ENCODE measurements around the gene NANP.
A peak's percentile ranks its signal among the peaks of the same experiment; 100 is the strongest.
"Not testable (repeated sequence)": the region's sequence is repeated elsewhere in the genome, so short reads cannot be mapped to it uniquely, and the experiment has no call there.

The NANP gene, protein sequence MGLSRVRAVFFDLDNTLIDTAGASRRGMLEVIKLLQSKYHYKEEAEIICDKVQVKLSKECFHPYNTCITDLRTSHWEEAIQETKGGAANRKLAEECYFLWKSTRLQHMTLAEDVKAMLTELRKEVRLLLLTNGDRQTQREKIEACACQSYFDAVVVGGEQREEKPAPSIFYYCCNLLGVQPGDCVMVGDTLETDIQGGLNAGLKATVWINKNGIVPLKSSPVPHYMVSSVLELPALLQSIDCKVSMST

DNA sequence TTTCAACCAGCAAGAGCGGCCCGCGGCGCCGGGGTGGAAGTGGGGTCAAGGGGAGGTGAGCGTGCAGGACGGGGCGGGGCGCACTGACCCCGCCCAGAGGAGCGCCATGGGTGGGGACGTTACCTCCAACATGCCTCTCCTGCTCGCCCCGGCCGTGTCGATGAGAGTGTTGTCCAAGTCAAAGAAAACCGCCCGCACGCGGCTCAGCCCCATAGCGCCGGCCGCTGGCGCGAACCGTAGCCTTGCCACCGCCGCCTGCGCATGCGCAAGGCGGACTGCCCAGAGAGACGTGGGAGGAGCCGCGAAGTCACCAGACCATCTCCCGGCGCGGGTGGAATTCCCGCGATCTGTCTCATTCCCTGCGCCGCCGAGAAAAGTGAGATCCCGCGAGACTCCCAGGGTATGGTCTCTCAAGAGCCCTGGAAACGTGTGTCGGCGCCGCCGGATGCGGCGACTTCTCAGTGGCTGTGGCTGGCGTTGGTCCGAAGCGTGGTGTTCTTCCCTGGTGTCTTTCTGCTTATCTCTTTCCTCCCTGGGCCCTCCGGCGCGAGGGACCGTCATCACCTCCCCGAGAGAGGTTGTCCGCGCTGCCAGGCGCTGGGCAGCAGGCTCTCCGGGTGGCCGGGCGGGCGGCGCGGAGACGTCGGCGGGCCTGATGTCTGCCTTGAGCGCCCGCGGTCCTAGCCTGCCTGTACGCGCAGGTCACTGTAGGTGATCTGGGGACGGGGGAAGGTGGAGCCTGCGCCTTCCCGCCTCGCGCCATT lies at the start of gene NANP:
Gene NANP, minus strand, starts transcription at position 279 of the 764 bp plus-strand sequence. Its CDS starts 66 bp downstream, at position 213.
- peak; percentile 74 for DNase-seq (ENCODE audit: low read depth)

DNA sequence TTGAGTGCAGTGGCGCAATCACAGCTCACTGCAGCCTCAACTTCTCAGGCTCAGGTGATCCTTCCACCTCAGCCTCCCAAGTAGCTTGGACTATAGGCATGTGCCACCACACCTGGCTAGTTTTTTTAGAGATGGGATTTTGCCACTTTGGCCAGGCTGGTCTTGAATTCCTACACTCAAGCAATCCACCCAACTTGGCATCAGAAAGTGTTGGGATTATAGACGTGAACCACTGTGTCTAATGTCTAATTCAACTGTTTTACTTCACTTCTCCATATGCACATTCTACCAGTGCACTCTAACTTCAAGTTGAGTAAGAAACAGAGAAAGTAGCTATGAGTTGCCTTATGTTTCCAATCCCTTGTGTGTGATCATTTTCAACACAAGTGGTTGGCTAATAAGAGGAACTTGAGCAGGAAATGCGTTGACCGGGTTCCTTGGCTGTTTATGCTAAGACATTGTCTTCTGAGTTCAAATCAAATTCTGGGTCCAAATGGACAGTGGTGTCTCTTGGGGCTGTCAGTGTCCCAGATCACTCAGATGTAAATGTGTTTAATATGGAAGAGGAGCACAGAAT lies 48.9 kb upstream of the NANP start:
- no peak for DNase-seq (ENCODE audit: low read depth)

- DNase-seq (ENCODE audit: low read depth): no peak
These were observed 46.1 kb upstream of the NANP start for GRCh38 chr20:25669826-25670422.

DNA sequence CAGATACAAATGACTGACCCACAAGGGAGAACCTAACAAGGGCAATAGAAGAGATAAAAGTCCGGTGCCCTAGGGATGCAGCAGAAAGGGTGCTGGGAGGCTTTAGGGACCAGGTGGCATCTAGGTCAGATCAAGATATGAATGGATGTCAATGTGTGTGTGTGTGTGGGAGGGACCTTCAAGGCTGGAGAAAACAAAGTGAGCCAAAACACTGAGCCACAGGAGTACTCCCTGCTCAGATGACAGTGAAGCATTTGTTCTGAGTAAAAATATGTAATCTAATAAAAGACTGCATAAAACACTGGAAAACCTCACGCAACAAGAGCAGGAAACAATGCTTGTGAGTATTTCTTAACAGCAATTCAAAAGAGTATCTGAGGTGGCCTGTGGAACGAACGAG lies 44.6 kb upstream of the NANP start:
- DNase-seq (ENCODE audit: low read depth): no peak

GRCh38 chr20:25659999-25660398 lies 36.2 kb upstream of the NANP start:
- DNase-seq (ENCODE audit: low read depth): no peak

- no peak for DNase-seq (ENCODE audit: low read depth)
These were observed 30.7 kb upstream of the NANP start for GRCh38 chr20:25654487-25654886.

- DNase-seq (ENCODE audit: low read depth): not testable (repeated sequence)
These were observed 29.1 kb upstream of the NANP start for GRCh38 chr20:25652866-25653265.

DNA sequence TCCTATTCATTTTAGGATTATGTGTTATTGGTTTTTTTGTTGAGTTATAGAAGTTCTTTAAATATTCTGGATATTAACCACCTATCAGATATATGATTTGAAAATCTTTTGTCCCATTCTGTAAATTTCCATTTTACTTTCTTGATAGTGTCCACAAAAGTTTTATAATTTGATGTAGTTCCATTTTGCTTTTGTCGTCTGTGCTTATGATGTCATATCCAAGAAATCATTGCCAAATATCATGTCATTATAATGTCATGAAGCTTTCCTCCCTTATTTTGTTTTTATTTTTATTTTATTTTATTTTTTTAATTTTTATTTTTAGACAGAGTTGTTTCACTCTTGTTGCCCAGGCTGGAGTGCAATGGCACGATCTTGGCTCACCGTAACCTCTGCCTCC lies 21.0 kb upstream of the NANP start:
- DNase-seq (ENCODE audit: low read depth): no peak

DNA sequence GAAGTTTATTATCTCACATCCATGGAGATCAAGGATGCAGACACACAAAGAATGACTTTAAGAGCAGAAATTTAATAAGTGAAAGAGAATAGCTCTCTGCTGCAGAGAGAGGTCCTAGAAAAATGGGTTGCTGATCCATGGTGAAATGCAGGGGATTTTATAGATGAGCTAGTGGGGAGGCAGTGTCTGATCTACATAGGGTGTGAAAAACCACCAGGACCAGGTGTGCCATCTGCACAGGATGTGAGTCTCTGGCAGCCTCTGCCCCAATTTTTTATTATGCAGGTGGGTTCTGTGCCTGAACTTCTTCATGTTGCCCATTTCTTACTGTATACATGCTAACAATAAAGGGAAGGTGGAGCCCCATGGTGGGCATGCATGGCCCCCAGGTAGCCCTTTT lies 19.9 kb upstream of the NANP start:
- DNase-seq (ENCODE audit: low read depth): no peak

GRCh38 chr20:25637247-25637646 lies 13.4 kb upstream of the NANP start:
- no peak for DNase-seq (ENCODE audit: low read depth)

DNA sequence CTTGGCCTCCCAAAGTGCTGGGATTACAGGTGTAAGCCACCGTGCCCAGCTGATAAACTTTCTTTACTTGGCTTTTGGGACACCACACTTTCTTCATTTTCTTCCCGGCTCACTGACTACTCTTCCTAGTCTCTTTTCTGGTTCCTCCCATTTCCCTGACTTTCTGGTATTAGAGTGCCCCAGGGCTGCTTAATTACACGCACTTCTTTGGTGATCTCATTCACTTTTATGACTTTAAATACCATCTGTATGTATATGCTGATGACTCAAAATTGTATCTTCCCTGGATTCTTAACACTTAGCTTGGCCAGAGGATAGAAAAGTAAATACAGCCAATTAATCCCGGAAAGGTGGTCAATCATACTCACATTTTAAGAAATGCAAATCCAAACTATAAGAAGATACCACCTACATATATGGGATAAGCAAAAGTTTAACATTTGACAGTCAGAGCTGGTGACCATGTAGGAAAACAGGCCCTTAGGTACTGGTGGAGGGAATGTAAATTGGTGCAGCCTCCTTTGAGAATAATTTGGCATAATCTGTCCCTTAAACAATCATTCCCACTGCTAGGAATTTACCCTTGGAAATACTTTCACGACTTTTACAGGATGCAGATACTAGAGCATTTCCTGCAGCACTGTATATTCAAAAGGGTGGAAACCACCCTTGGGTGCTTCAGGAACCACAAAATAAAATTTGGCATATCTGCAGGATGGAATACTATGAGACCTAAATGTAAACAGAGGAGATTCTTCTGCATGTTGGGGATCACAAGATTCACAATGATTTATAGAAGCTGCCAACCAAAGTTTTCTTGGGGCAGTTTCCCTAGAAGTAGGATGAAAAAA lies 9.4 kb upstream of the NANP start:
- DNase-seq (ENCODE audit: low read depth): no peak

- not testable (repeated sequence) for DNase-seq (ENCODE audit: low read depth)
These were observed 6.8 kb upstream of the NANP start for GRCh38 chr20:25630615-25631014.

GRCh38 chr20:25629816-25630499 lies 6.1 kb upstream of the NANP start:
- no peak for DNase-seq (ENCODE audit: low read depth)

GRCh38 chr20:25626779-25627178 lies 3.0 kb upstream of the NANP start:
- DNase-seq (ENCODE audit: low read depth): no peak

DNA sequence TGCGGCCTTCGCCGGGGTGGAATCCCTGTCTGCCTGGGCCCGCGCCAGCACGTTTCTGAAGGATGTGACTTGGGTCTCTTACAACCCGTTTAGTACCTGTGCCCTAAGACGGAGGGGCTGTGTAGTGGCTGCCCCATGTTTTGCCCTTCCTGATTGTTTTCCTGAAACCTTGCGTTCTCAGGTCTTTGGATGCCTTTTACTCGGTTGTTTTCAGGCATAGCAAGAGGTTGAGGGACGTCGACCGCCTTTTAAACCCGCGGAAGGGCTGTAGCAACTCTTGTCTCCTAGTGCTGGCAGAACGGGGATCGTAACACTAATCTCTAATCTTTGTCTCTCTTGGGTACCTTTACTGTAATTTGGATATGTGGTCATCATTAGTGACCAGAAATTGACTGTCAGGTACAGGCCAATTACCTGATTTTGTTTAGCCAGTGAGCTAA lies 706 bp upstream of the NANP start:
- DNase-seq (ENCODE audit: low read depth): no peak

DNA sequence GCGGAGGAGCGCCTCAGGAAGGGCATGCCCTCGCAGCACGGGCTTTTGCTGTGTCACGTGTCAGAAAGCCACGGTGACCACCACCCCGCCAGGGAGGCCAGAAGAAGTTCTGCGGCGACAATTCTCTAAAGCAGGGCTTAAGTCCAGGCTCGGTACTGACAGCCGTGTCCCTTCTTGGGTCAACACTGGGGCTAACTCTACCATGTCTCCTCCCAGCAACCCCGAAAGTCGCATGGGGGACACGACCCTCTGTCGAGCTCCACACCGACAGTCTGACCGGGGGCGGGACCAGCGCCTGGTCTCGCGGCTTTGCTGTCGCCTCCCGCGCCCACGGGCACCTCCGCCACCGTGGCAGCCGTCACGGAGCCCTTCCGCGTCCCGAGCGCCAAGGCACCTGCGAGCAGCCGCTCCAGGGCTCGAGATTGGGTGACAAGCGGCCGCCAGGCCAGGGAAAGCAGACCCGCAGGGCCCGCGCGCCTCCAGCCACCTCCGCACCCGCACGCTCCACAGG lies 534 bp downstream of the NANP start:
- DNase-seq (ENCODE audit: low read depth): no peak

DNA sequence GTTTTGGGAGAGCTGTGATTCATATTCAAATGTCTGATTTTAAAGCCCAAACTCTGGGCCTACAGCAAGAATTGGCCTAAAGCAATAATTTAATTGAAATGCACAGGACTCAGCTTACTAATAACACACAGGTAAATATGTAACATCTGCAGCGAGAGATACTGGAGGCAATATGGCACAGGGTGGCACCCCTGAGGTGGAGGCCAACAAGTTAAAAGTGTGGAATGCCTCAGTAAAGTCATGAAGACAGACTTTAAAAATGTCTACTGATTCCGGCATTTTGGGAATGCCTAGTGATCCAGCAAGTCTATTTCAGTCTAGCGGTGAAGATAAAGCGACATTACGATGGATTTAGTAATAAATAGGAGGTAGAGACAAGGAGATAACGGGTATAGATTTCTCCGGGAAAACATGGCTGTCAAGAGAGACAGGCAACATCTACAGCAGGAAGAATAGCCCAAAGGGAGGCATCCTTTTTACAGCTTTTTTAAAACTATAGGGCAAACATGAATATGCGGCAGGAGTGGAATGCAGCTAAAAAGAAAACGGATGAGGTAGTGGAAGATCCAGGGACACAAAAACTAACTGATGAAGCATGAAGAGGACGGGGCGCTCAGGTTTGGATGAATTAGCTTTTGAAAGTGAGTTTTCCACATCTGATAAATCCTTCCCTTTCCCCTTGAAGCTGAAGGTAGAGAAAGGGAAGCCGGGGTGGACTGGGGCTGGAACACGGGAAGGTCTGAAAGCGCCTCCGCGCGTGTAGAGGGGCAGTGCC lies 1.2 kb downstream of the NANP start:
- no peak for DNase-seq (ENCODE audit: low read depth)

GRCh38 chr20:25622049-25622448 lies 1.8 kb downstream of the NANP start:
- DNase-seq (ENCODE audit: low read depth): no peak

- no peak for DNase-seq (ENCODE audit: low read depth)
These were observed 4.3 kb downstream of the NANP start for GRCh38 chr20:25619514-25619913.

DNA sequence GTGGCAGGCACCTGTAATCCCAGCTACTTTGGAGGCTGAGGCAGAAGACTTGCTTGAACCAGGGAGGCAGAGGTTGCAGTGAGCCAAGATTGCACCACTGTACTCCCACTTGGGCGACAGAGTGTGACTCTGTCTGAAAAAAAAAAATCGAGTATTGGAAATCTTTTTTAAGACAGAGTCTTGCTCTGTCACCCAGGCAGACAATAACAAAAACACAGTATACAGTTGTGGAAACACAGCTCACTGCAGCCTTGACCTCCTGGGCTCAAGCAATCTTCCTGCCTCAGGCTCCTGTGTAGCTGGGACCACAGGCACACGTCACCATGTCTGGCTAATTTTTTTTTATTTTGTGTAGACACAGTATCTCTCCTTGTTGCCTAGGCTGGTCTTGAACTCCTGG lies 15.0 kb downstream of the NANP start:
- DNase-seq (ENCODE audit: low read depth): no peak

All from activated gamma-delta T cell treated with anti-CD3 and anti-CD28 coated beads, Interleukin-2, amount 50 U/mL, for 16 hours (primary cell).